ENCODE data around the gene TBXAS1.

DNA sequence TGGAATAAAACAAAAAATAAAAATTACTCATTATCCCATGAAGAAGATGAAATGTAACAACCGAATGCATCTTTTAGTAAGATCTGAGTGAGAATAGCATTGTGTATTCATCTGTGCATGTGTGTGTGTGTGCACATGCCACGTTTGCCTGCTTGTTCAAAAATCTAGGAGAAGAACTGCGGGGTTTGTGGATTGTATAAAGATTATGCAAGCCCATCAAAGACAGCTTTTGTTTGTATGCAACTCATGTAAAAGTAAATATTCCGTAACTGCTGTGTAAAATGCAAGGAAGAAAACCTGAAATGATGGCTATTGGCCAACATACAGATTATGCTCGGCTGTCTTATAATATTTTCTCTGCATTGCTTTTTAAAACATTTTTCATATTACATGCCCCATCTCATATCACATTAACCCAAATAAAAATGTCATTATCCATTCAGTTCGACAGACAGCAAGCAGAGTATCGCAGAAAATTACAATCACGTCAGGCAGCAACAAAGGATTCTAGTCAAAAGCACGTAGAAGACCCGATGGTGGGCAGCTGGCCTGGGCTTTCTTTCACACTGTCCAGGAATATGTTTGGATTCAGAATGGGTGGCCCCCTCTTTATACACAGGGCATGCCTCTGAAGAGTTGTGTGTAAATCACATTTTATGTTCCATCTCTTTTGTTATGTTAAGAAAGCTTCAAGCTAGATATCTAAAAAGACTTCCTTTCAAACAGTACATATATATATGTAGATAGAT is 119.7 kb downstream of the TBXAS1 start:
- TF ChIP-seq TCF7L2 (IDR thresholded peaks at IDR 0.05; ENCODE audit: borderline replicate concordance, low read depth, low read length) (no peak), ZNF37A (tag by site-specific recombination; IDR thresholded peaks at IDR 0.05) (no peak), CTCF (tag by site-specific recombination; IDR thresholded peaks at IDR 0.05) (no peak), ZNF133 (tag by site-specific recombination; IDR thresholded peaks at IDR 0.05) (no peak)
- TF ChIP-seq, protein P1, sequence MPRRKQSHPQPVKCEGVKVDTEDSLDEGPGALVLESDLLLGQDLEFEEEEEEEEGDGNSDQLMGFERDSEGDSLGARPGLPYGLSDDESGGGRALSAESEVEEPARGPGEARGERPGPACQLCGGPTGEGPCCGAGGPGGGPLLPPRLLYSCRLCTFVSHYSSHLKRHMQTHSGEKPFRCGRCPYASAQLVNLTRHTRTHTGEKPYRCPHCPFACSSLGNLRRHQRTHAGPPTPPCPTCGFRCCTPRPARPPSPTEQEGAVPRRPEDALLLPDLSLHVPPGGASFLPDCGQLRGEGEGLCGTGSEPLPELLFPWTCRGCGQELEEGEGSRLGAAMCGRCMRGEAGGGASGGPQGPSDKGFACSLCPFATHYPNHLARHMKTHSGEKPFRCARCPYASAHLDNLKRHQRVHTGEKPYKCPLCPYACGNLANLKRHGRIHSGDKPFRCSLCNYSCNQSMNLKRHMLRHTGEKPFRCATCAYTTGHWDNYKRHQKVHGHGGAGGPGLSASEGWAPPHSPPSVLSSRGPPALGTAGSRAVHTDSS (tag by site-specific recombination; IDR thresholded peaks at IDR 0.05): no peak
